IMR-90 (cell line): ENCODE measurements around the gene KCNJ8. TPM values are rescaled to one million over a fixed set of nuclear protein-coding genes. Genes with fewer than 3 reads are reported as not detected.

Experiments
- ATAC-seq: fragments of 200-7000 bp; cut with Tn5 transposase; 2 replicates; pipeline ENCODE4 v1.9.1; 2020; ENCODE audit warnings: low read depth, mild to moderate bottlenecking, moderate library complexity
- BruUV-seq: library from RNA; stranded (reverse); fragments of 400-500 nt; replicated peaks from 2 replicates; lab custom pipeline; 2021; lab: Mats Ljungman, UMichigan
- CTCF ChIA-PET: fragments of 300-600 bp; formaldehyde crosslinking; extraction: SDS; loops from one replicate; lab custom pipeline; 2021; ENCODE audit warnings: antibody characterized with exemption; lab: Yijun Ruan, JAX
- POLR2A ChIA-PET: fragments of 300-600 bp; sonication (Branson Sonifier 250); formaldehyde crosslinking; loops from one replicate; lab custom pipeline; 2022; ENCODE audit warnings: antibody characterized with exemption; ENCODE audit not compliant: unreplicated experiment; lab: Charles Lee
- DNase-seq: peaks from one replicate; pipeline ENCODE4 v3.0.0; 2013
- H2AFZ ChIP-seq: replicated peaks from 2 replicates; pipeline ENCODE3; 2013; ENCODE audit warnings: low read length, mild to moderate bottlenecking; ENCODE audit not compliant: poor library complexity
- H2AK5ac ChIP-seq: 2 replicates; pipeline ENCODE4 v1.6.1; 2013; ENCODE audit warnings: low read depth, low read length, inconsistent platforms
- H2AK9ac ChIP-seq: replicated peaks from 2 replicates; pipeline ENCODE3; 2013; ENCODE audit warnings: mild to moderate bottlenecking, low read depth, low read length, moderate library complexity; ENCODE audit not compliant: poor library complexity
- H2BK120ac ChIP-seq: 2 replicates; pipeline ENCODE4 v1.6.1; 2013; ENCODE audit warnings: low read depth, low read length, inconsistent platforms
- H2BK15ac ChIP-seq: 3 replicates; pipeline ENCODE4 v1.6.1; 2013; ENCODE audit warnings: low read depth, low read length, inconsistent platforms
- H2BK20ac ChIP-seq: 2 replicates; pipeline ENCODE4 v1.6.1; 2013; ENCODE audit warnings: low read depth, mild to moderate bottlenecking, inconsistent platforms, low read length, moderate library complexity
- H2BK5ac ChIP-seq: 2 replicates; pipeline ENCODE4 v1.6.1; 2013; ENCODE audit warnings: mild to moderate bottlenecking, low read depth, low read length, inconsistent platforms; ENCODE audit not compliant: poor library complexity, severe bottlenecking
- H3K14ac ChIP-seq: replicated peaks from 2 replicates; pipeline ENCODE4 v1.6.1; 2013; ENCODE audit warnings: low read depth, low read length, inconsistent platforms
- H3K18ac ChIP-seq: 2 replicates; pipeline ENCODE4 v1.6.1; 2013; ENCODE audit warnings: low read depth, low read length, control low read depth
- H3K23ac ChIP-seq: 2 replicates; pipeline ENCODE4 v1.6.1; 2013; ENCODE audit warnings: low read depth, low read length, inconsistent platforms
- H3K27ac ChIP-seq: 2 replicates; pipeline ENCODE4 v1.5.1; 2013; ENCODE audit warnings: mild to moderate bottlenecking, control low read depth, low read length; ENCODE audit not compliant: insufficient read depth
- H3K27me3 ChIP-seq: 2 replicates; pipeline ENCODE4 v1.6.1; 2013; ENCODE audit warnings: low read length; ENCODE audit not compliant: control insufficient read depth, insufficient read depth
- H3K36me3 ChIP-seq: 2 replicates; pipeline ENCODE4 v1.6.1; 2013; ENCODE audit warnings: low read length, mixed read lengths; ENCODE audit not compliant: control insufficient read depth, insufficient read depth
- H3K4ac ChIP-seq: 2 replicates; pipeline ENCODE4 v1.6.1; 2013; ENCODE audit warnings: low read depth, low read length, inconsistent platforms
- H3K4me1 ChIP-seq: 2 replicates; pipeline ENCODE4 v1.6.1; 2013; ENCODE audit warnings: low read length, mixed read lengths; ENCODE audit not compliant: control insufficient read depth, insufficient read depth
- H3K4me2 ChIP-seq: 2 replicates; pipeline ENCODE4 v1.6.1; 2013; ENCODE audit warnings: low read depth, mild to moderate bottlenecking, control low read depth, low read length, moderate library complexity
- H3K4me3 ChIP-seq: 2 replicates; pipeline ENCODE4 v1.5.1; 2013; ENCODE audit warnings: low read depth, mild to moderate bottlenecking, control low read depth, low read length, moderate library complexity; ENCODE audit not compliant: insufficient read depth
- H3K56ac ChIP-seq: 2 replicates; pipeline ENCODE4 v1.6.1; 2013; ENCODE audit warnings: low read length, inconsistent platforms; ENCODE audit not compliant: insufficient read depth; ENCODE audit errors: extremely low read depth
- H3K79me1 ChIP-seq, 2 experiments: 2 replicates each; pipeline ENCODE4 v1.6.1; 2013; ENCODE audit warnings: low read length in 2 of 2, inconsistent platforms in 1 of 2, low read depth in 1 of 2
- H3K9ac ChIP-seq: 2 replicates; pipeline ENCODE4 v1.6.1; 2013; ENCODE audit warnings: low read depth, low read length, control low read depth
- H3K9me1 ChIP-seq: 2 replicates; pipeline ENCODE4 v1.6.1; 2013; ENCODE audit warnings: low read length, inconsistent platforms; ENCODE audit not compliant: insufficient read depth
- H3K9me3 ChIP-seq: 2 replicates; pipeline ENCODE4 v1.6.1; 2013; ENCODE audit warnings: low read length; ENCODE audit not compliant: control insufficient read depth, insufficient read depth
- H4K20me1 ChIP-seq: 2 replicates; pipeline ENCODE4 v1.6.1; 2013; ENCODE audit warnings: low read length, inconsistent platforms; ENCODE audit not compliant: insufficient read depth
- H4K5ac ChIP-seq: 2 replicates; pipeline ENCODE4 v1.6.1; 2013; ENCODE audit warnings: mild to moderate bottlenecking, low read depth, low read length, control low read depth
- H4K8ac ChIP-seq, 2 experiments: 2 replicates each; pipeline ENCODE4 v1.6.1; 2013; ENCODE audit warnings: low read depth in 2 of 2, low read length in 2 of 2, control low read depth in 1 of 2, inconsistent platforms in 1 of 2
- H4K91ac ChIP-seq: 2 replicates; pipeline ENCODE4 v1.6.1; 2013; ENCODE audit warnings: low read depth, low read length, inconsistent platforms; ENCODE audit not compliant: insufficient read depth
- CEBPB ChIP-seq: IDR thresholded peaks from 2 replicates; pipeline ENCODE4 v1.6.1; 2012; ENCODE audit warnings: low read depth, low read length, improper control_type of control experiment
- CHD1 ChIP-seq: IDR thresholded peaks from 2 replicates; pipeline ENCODE4 v1.6.1; 2012; ENCODE audit warnings: low read depth, low read length, improper control_type of control experiment
- FOS ChIP-seq: fragments of 150-350 bp; IDR thresholded peaks from 2 replicates; pipeline ENCODE4 v1.6.1; 2016; ENCODE audit warnings: low read depth, low read length
- MAFK ChIP-seq: IDR thresholded peaks from 2 replicates; pipeline ENCODE4 v1.6.1; 2012; ENCODE audit warnings: low read depth, low read length, improper control_type of control experiment
- MXI1 ChIP-seq: IDR thresholded peaks from 2 replicates; pipeline ENCODE4 v1.6.1; 2012; ENCODE audit warnings: low read depth, mild to moderate bottlenecking, low read length, moderate library complexity, borderline replicate concordance
- NFE2L2 ChIP-seq: fragments of 150-350 bp; IDR thresholded peaks from 2 replicates; pipeline ENCODE4 v1.6.1; 2016; ENCODE audit warnings: low read depth, mild to moderate bottlenecking, low read length
- POLR2A ChIP-seq: IDR thresholded peaks from 2 replicates; pipeline ENCODE4 v1.6.1; 2012; ENCODE audit warnings: mild to moderate bottlenecking, low read depth, low read length
- RAD21 ChIP-seq: IDR thresholded peaks from 2 replicates; pipeline ENCODE4 v1.6.1; 2012; ENCODE audit warnings: low read length, improper control_type of control experiment
- RCOR1 ChIP-seq: IDR thresholded peaks from 2 replicates; pipeline ENCODE4 v1.6.1; 2012; ENCODE audit warnings: mild to moderate bottlenecking, low read length, improper control_type of control experiment; ENCODE audit not compliant: insufficient replicate concordance
- SMC3 ChIP-seq: fragments of 150-350 bp; IDR thresholded peaks from 2 replicates; pipeline ENCODE4 v1.6.1; 2016; ENCODE audit warnings: low read depth, mild to moderate bottlenecking, antibody characterized with exemption, low read length, moderate library complexity
- WGBS, 2 experiments: methylation state at CpG; one replicate each; pipeline versions ENCODE4 v1.1.5 to v1.1.7; 2013; ENCODE audit warnings: missing lambda C conversion rate in 2 of 2; ENCODE audit not compliant: insufficient read length in 1 of 2; ENCODE audit errors: extremely low coverage in 2 of 2; 5-methylcytosine and 5-hydroxymethylcytosine counted together
- dilution Hi-C: fragments of 300-500 bp; cut with HindIII; formaldehyde crosslinking; loops from one replicate; pipeline ENCODE4 v1.14.3; 2018; ENCODE audit warnings: low sequenced_read_pairs; ENCODE audit not compliant: unreplicated experiment
- in situ Hi-C: fragments of 300-500 bp; cut with MboI; formaldehyde crosslinking; loops from 3 replicates; pipeline ENCODE4 v1.14.3; 2019; ENCODE audit warnings: low sequenced_read_pairs, inconsistent platforms, mixed read lengths
- intact Hi-C: fragments of 100-400 bp; cut with micrococcal nuclease; formaldehyde crosslinking; loops from 2 replicates; pipeline ENCODE4 v1.10.0; 2022
- polyA plus RNA-seq, 3 experiments: library from polyadenylated mRNA; depleted of rRNA; stranded (reverse); fragments of >200 nt; gene quantifications; 2 replicates each; pipeline ENCODE4 v1.2.3, GENCODE V29; 2012; ENCODE audit warnings: low replicate concordance in 1 of 3
- total RNA-seq: library from RNA; depleted of rRNA; stranded (reverse); fragments of >200 nt; gene quantifications from 2 replicates; pipeline ENCODE4 v1.2.3, GENCODE V29; 2012
- TF ChIP-seq, protein P1 (sequence below): fragments of 150-350 bp; IDR thresholded peaks from 2 replicates; pipeline ENCODE4 v1.6.1; 2016; ENCODE audit warnings: low read depth, mild to moderate bottlenecking, low read length, moderate library complexity, borderline replicate concordance
- TF ChIP-seq, protein P2 (sequence below): fragments of 150-350 bp; IDR thresholded peaks from 2 replicates; pipeline ENCODE4 v1.6.1; 2017; ENCODE audit warnings: mild to moderate bottlenecking, antibody characterized with exemption, low read length, low read depth

Gene KCNJ8
- total and polyA plus RNA-seq, 2 of the 4 experiments (the other 2 are of a cell fraction): 8.0 to 15.8 TPM

DNA sequence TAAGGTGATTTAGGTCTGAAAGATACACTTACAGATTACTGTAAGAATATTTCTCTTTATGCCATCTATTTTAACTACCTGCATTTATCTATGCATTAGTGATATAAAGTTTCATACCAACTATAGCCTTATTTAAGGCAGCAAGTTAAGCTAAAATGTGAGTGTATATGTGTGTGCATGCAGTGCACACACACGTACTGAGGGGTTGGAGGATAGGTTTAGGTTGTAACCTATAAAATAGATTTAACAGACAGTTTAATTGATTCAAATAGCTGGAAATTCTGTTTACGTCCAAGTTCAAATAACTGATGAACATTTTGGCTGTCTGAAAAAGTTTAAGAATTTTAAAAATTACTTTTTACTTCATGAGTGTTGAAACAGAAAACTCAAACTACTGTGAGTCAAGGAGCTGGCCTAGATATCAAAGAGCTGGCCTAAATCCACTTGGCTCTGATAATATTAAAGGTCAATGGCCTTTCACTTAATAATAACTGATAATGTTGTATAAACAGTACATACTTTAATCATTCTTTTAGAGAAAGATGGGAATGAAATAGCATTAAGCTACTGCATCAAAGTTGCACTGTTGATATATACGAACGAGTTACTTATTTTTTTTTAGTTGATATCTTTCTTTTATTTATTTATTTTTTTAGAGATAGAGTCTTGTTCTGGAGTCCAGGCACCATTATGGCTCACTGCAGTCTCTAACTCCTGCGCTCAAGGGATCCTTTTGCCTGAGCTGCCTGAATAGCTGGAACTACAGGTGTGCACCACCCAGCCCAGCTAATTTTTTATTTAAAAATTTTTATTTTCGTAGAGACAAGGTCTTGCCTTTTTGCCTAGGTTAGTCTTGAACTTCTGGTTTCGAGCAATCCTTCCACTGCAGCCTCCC is 13.8 kb upstream of the KCNJ8 start (continued):
- TF ChIP-seq MXI1: no peak

DNA sequence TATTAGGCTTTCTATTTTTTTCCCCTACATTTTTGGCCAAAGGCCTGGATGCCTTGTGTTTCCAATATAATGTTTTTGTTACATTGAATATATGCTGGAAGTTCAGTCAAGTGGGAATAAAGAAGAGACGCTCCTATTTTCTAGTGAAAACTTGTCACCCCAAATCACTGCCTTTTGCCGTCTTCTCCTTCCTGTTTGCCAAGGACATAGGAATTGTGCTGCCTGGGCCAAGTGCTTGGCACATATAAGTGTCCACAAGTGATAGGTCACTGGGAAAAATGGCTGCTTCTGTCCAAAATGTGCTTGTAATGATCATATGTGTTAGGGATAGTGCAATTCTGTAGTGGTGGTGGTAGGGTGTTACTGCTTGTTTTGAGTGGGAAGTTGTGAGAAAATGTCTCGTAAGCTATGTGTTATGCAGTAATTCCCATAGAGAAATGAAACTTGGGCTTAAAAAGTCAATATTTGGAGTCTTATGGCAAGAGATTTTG is 11.6 kb upstream of the KCNJ8 start:
- CTCF ChIA-PET: no interaction called here
- Histone ChIP-seq H3K4ac (no peak overlapping the region), H3K56ac (no peak overlapping the region), H4K20me1 (no peaks in the 10 kb centered on the region), H3K14ac (no peak overlapping the region), H4K5ac (no peak overlapping the region), H2BK20ac (no peak overlapping the region), H2AK5ac (no peak overlapping the region), H3K27ac (no peak overlapping the region), H3K9ac (no peak overlapping the region), H2BK5ac (no peak overlapping the region), H3K9me3 (no peaks in the 10 kb centered on the region), H4K8ac (no peak overlapping the region), H2AK9ac (no peak overlapping the region), H3K18ac (no peak overlapping the region), H3K23ac (no peak overlapping the region), H3K79me1 (no peaks in the 10 kb centered on the region), H3K36me3 (no peaks in the 10 kb centered on the region), H3K27me3 (no peaks in the 10 kb centered on the region), H4K91ac (no peak overlapping the region), H3K9me1 (no peaks in the 10 kb centered on the region), H3K4me1 (no peaks in the 10 kb centered on the region), H3K4me3 (no peak overlapping the region), H2BK15ac (no peak overlapping the region), H2AFZ (no peak overlapping the region), H2BK120ac (no peak overlapping the region), H3K4me2 (no peak overlapping the region)
- in situ Hi-C loops: no loop called here
- POLR2A ChIA-PET: no interaction called here
- dilution Hi-C loops: no loop called here
- intact Hi-C loops: no loop called here
- no TSS peak for BruUV-seq
- ATAC-seq (no peak), DNase-seq (no peak)
- 100% methylated on average over 1 of the region's 3 CpGs; no CpG with 5 or more reads in 1 of the 2 experiments for WGBS, 2 experiments
- no peak for TF ChIP-seq MAFK
- TF ChIP-seq CHD1: no peak
- TF ChIP-seq, protein P1, sequence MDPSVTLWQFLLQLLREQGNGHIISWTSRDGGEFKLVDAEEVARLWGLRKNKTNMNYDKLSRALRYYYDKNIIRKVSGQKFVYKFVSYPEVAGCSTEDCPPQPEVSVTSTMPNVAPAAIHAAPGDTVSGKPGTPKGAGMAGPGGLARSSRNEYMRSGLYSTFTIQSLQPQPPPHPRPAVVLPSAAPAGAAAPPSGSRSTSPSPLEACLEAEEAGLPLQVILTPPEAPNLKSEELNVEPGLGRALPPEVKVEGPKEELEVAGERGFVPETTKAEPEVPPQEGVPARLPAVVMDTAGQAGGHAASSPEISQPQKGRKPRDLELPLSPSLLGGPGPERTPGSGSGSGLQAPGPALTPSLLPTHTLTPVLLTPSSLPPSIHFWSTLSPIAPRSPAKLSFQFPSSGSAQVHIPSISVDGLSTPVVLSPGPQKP: no peak
- no peak for TF ChIP-seq CEBPB
- no peak for TF ChIP-seq FOS
- TF ChIP-seq, protein P2, sequence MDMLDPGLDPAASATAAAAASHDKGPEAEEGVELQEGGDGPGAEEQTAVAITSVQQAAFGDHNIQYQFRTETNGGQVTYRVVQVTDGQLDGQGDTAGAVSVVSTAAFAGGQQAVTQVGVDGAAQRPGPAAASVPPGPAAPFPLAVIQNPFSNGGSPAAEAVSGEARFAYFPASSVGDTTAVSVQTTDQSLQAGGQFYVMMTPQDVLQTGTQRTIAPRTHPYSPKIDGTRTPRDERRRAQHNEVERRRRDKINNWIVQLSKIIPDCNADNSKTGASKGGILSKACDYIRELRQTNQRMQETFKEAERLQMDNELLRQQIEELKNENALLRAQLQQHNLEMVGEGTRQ: no peak
- no peak for TF ChIP-seq SMC3
- no peak for TF ChIP-seq NFE2L2
- TF ChIP-seq MXI1: no peak
- TF ChIP-seq POLR2A: no peak
- no peak for TF ChIP-seq RCOR1
- no peak for TF ChIP-seq RAD21
